Pancreas (tissue), 10 donors: ENCODE measurements around the gene BCL2. TPM values are rescaled to one million over a fixed set of nuclear protein-coding genes. Genes with fewer than 3 reads are reported as not detected.

Experiments
- ATAC-seq, 4 donors: fragments of 200-7000 bp; cut with Tn5 transposase; one replicate each; pipeline versions ENCODE4 v1.8.0 to v1.9.1; 2020; ENCODE audit warnings: mild to moderate bottlenecking in 4 of 4, moderate library complexity in 4 of 4
- DNase-seq, 6 donors: peaks; one replicate each; pipeline ENCODE4 v3.0.0-alpha.2; 2020
- FAIRE-seq: peaks from 2 replicates; lab custom pipeline; 2012; peaks lifted over from hg19 to GRCh38; lab: Jason Lieb, UNC
- H3K27ac ChIP-seq, 4 donors: fragments of 200-600 bp; sonication (generic); 1 replicate in 3 of 4; 2 replicates in 1 of 4; pipeline versions ENCODE4 v1.5.0 to v1.8.0; 2020
- H3K27me3 ChIP-seq, 4 donors: fragments of 200-600 bp; one replicate each; pipeline ENCODE4 v1.8.0; 2021
- H3K36me3 ChIP-seq, 3 donors: fragments of 200-600 bp; sonication (generic) in 1 of 3; one replicate each; pipeline versions ENCODE4 v1.5.0 to v1.8.0; 2020 to 2021
- H3K4me1 ChIP-seq, 3 donors: fragments of 200-600 bp; one replicate each; pipeline ENCODE4 v1.8.0; 2021
- H3K4me3 ChIP-seq, 4 donors: fragments of 200-600 bp; sonication (generic) in 2 of 4; one replicate each; pipeline versions ENCODE4 v1.5.0 to v1.8.0; 2020 to 2021
- H3K9me3 ChIP-seq, 4 donors: fragments of 200-600 bp; one replicate each; pipeline ENCODE4 v1.8.0; 2021
- CTCF ChIP-seq, 4 donors: fragments of 200-600 bp; sonication (generic) in 3 of 4; IDR thresholded peaks; one replicate each; pipeline versions ENCODE4 v1.5.0 to v1.8.0; 2021; ENCODE audit warnings: antibody characterized with exemption in 4 of 4
- WGBS, 2 donors: extraction: QIAGEN DNeasy Blood & Tissue Kit; methylation state at CpG; one replicate each; pipeline ENCODE4 v1.1.7; 2013; 5-methylcytosine and 5-hydroxymethylcytosine counted together
- intact Hi-C, 3 donors: fragments of 100-400 bp; cut with DNase I; formaldehyde crosslinking; loops; one replicate each; pipeline versions ENCODE4 v1.11.1 to v1.14.2; 2022
- polyA plus RNA-seq, 2 donors: library from polyadenylated mRNA; stranded (reverse); fragments of 200-250 nt; gene quantifications; one replicate each; pipeline ENCODE4 v1.2.3, GENCODE V29; 2013
- total RNA-seq, 6 donors: library from RNA; stranded (reverse); fragmentation: NEBNext Ultra II Directional in 4 of 6; extraction: Animal tissue kit (Norgen Biotek cat#: 25700) in 4 of 6; gene quantifications; one replicate each; pipeline versions ENCODE4 v1.2.1 to v1.2.4, GENCODE V29; 2021 to 2023
- donor health status: healthy with polysubstance abuse.
- donor health status: DM: no; HTN: no; CAD: no; lungs with moderate emphysema.
- donor health status: DM: no; HTN: no; CAD: no.
- donor health status: control.
- donor health status: control.
- donor health status: Bipolar disorder and iron deficiency.
- donor health status: DM: yes; HTN: yes; CAD: no.
- donor health status: DM: no; HTN: no; CAD: no.
- donor health status: DM: no; HTN: no; CAD: no.
- donor health status: DM: yes; HTN: yes; CAD: no.

BCL2 gene
- total and polyA plus RNA-seq, 8 donors: 1.9 to 9.0 (median 4.2) TPM

- no peak for TF ChIP-seq CTCF (IDR thresholded peaks at IDR 0.05)
- ATAC-seq (no peak), FAIRE-seq (no peak), DNase-seq (no peak)
- intact Hi-C loops: no loop called here
- Histone ChIP-seq H3K4me3 (no peak overlapping the region), H3K27ac (no peak overlapping the region), H3K27me3 (no peaks in the 10 kb centered on the region), H3K4me1 (peaks cover 0 to 5% (median 0%) of the 10 kb centered on the region in 3 donors), H3K9me3 (no peaks in the 10 kb centered on the region), H3K36me3 (no peaks in the 10 kb centered on the region)
- 73 to 80% methylated on average over 12 of the region's 12 CpGs for WGBS, 2 donors
Measured at GRCh38 chr18:63126134-63127069, 193.2 kb downstream of the BCL2 start.

DNA sequence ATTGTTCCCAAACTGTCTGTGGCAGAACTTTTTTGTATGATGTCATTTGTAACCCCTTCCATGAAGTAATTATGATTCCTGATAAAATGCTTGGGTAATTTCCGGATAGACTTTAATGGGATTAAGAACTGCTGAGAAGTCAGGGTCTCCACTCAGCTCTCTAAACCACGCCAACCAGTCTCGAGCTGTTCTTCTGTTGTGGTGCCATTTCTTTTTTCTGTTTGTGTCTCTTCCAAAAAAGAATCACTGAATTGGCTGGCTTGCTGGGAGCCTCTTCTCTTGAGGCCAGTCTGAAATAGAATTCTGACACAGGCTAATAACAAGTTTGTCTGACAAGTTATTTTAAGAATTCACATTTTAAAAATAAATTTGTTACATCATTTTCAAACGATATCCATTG is 198.9 kb downstream of the BCL2 start:
- H3K4me1 ChIP-seq: peaks cover 0 to 5% (median 0%) of the 10 kb centered on the region in 3 donors
- no peaks in the 10 kb centered on the region for H3K36me3 ChIP-seq
- WGBS, 2 donors: 75 to 85% methylated on average over 4 of the region's 4 CpGs
- ATAC-seq: no peak
- H3K27me3 ChIP-seq: no peaks in the 10 kb centered on the region
- no peak overlapping the region for H3K4me3 ChIP-seq
- DNase-seq: no peak
- no peak overlapping the region for H3K27ac ChIP-seq
- intact Hi-C loops: no loop called here
- H3K9me3 ChIP-seq: no peaks in the 10 kb centered on the region
- no peak for FAIRE-seq
- no peak for TF ChIP-seq CTCF (IDR thresholded peaks at IDR 0.05)

DNA sequence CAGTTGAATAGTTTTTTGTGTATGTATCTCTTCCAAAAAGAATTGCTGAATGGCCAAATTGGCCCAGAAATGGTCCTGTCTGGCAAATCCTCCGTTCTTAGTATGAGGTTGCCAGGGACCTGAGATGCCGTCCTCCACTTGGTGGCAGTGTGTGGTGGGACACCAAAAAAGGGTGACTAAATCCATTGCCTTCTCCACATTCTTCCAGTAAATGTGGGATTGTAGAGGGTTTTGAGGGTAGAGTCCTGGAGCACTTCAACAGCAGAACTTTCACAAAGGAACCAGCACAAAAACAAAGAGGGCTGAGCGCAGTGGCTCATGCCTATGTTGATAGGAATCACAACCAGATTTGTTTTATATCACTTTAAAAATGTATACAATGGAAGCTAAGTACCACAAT is 199.9 kb downstream of the BCL2 start:
- no peak overlapping the region for H3K27ac ChIP-seq
- no peak overlapping the region for H3K4me3 ChIP-seq
- no peaks in the 10 kb centered on the region for H3K9me3 ChIP-seq
- FAIRE-seq (no peak), ATAC-seq (peak in 3 of 4 donors; percentile 60 to 67 (median 62)), DNase-seq (no peak)
- H3K27me3 ChIP-seq: no peaks in the 10 kb centered on the region
- WGBS, 2 donors: 38 to 39% methylated on average over 3 of the region's 3 CpGs
- TF ChIP-seq CTCF (IDR thresholded peaks at IDR 0.05): peak in 1 of 4 donors; percentile 11
- intact Hi-C loops: no loop called here
- H3K36me3 ChIP-seq: no peaks in the 10 kb centered on the region
- H3K4me1 ChIP-seq: peaks cover 0 to 2% (median 0%) of the 10 kb centered on the region in 3 donors

GRCh38 chr18:63113899-63114565 is 205.5 kb downstream of the BCL2 start:
- no peak overlapping the region for H3K27ac ChIP-seq
- ATAC-seq (no peak), FAIRE-seq (no peak), DNase-seq (no peak)
- H3K4me3 ChIP-seq: no peak overlapping the region
- H3K27me3 ChIP-seq: no peaks in the 10 kb centered on the region
- TF ChIP-seq CTCF (IDR thresholded peaks at IDR 0.05): no peak
- intact Hi-C loops: no loop called here
- H3K9me3 ChIP-seq: no peaks in the 10 kb centered on the region
- no peaks in the 10 kb centered on the region for H3K36me3 ChIP-seq
- H3K4me1 ChIP-seq: no peaks in the 10 kb centered on the region
- WGBS, 2 donors: 77 to 80% methylated on average over 5 of the region's 5 CpGs
